Stimulated activated CD8-positive, alpha-beta memory T cell treated with anti-CD3 and anti-CD28 coated beads, Interleukin-4, amount 100 ng/mL, for 24 hours (primary cell): ENCODE measurements around the gene SPRED2.

ENCODE experiments used
- DNase-seq: peaks from one replicate; pipeline ENCODE4 v3.0.0-alpha.2; 2020; ENCODE audit warnings: low read depth

SPRED2 gene

DNA sequence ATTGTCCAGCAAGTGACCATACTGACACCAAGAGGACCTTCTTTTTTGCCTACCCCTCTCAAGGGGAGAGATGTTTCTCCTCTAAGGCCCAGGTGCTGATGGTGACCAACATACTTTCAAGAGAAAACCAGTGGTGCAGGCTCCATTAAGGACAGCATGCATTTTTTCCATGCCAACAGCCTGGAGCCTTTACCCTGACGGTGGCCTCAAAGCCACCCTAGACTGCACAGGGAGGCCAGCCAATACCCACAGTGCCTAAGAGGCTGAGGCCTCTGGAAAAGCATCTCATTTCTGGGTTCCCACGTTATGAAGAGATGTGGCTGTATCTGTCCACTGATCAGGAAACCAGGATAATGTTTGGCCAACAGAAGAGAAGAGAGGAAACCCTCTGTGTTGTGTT is 19.3 kb downstream of the SPRED2 start:
- no peak for DNase-seq

DNA sequence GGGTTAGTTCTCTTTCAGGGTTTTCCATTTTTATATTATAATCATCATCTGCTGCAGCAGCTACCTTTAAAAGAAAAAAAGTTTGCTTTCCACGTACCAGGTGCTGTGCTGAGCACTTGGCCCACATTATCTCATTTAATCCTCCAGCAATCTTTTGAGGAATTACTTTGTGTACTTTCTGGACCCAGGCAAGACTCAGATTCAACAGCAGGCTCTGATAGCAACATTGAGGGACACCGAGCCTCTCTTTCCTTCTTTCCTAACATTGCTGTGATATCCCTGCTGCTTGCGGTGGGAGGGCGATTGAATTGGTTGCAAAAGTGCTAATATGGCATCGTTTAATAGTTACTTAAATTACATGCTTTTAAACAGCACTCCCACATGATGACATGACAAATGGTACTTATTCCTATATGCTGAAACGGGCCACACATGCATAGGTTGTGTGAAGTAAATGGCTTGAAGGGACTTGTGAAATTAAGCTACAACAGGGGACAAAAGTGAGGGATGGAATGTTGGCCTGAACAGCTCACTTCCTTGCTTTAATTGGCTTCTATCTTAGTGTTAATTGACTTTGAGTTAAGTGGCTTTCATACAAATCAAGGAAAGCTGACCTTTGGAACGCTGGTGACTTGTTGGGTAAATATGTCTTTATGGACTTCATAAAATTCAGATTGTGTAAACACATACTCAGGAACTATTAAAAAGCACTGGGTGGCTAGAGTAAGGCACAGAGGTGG is 21.2 kb downstream of the SPRED2 start:
- DNase-seq, result no peak

DNA sequence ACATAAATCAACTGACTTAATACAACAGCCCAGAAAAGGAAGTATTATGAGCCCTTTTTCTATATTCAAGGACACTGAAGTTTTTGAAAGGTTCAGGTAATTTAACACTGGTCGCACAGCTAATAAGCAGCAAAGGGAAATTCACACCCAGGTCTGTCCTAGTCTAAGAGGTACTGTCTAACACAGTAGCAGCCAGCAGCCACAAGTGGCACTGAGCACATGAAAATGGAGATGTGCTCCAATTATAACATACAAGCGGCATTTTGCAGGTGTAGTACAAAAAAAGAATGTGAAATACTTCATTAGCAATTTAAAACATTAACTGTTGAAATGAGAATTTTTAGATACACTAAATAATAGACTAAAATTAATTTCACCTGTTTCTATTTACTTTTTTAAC is 23.4 kb downstream of the SPRED2 start:
- no peak for DNase-seq

DNA sequence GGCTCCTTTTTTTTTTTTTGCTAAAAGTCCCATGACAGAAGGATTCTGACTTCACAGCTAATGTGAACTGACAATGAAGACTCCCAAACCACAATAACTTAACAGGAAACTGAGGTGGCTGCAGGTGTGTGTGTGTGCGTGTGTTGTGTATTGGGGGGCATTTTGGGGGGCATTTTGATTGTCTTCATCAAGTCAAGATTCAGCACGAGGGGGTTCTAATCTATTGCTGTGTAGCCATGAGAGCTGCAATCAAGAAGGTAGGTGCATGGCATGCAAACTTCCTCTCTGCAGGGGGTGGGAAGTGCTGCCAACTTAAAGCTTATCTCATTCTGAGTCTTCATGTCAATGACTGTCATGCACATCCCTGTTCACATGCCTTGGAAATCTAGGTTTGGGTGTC is 25.2 kb downstream of the SPRED2 start:
- no peak for DNase-seq

DNA sequence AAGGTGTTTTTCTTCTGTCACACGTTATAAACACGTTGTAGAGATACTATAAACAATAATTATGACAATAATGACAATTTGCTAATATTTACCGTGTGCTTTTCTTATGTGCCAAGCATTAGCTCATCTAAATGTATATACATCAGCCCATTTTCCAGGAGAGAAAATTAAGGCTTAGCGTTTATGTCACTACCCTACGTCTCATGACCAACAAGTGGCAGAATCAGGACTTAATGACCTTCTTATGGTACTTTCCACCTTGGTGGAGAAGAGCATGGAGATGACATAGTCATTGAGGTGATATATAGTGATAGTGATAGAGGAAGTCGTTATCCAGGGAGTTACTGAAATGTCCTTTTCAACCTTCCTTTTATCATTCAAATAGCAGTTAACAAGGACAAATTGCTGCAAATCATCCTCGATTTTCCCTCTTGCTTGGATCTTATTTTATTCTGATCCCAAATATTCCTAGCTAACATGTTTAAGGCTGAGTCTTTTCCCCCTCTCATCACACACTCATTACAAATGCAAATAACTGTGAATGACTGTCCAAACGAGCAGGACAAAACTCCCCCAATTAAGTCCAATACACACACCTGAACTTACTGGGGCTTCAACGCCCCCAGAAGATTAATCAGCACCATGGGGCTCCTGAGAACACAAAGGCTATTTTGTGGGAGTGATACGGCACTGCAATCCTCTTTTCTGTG is 27.3 kb downstream of the SPRED2 start:
- DNase-seq, result no peak

DNA sequence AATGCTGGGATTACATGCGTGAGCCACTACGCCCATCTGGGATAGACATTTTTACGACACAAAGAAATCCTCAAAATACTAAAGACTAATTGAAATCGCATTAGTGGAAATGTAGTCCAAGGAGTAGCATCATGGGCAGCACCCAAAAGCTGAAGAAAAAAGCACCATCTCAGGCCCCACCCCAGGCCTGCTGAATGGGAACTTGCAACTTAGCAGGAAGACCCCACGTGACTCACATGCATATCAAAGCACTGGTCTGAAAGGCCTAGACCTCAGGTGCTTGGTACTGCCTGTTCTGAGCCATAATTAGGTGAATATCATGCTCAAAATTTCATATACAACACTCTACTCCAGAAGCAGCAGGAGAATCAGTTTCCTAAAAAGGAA is 28.9 kb downstream of the SPRED2 start:
- no peak for DNase-seq

DNA sequence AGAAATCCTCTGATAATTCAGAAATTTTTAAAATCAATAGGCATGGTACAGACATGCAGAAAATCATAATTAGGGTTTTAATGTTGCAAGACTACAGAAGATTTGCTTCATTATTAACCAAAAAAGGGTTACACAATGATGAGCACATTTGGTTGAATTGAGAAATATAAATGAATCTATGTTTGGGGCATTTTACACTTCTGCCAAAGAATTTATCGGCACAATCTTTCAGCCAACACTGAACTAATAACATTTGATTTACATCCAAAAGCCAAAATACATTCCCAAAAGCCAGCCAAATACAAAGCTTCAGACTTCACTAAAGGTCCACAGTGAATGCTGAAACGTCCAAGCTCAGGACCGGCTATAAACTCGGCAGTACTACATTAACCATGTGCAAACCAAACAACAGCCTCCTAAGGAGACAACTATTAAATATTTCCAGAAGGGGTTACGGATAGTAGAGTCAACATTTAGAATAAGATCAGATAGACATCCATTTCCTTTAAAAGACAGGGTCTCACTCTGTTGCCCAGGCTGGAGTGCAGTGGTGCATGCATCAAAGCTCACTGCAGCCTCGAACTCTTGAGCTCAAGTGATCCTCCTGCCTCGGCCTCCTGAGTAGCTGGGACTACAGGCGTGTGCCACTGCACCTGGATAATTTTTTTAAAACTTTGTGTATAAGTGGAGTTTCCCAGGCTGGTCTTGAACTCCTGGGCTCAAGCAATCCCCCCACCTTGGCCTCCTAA is 29.4 kb downstream of the SPRED2 start:
- no peak for DNase-seq

DNA sequence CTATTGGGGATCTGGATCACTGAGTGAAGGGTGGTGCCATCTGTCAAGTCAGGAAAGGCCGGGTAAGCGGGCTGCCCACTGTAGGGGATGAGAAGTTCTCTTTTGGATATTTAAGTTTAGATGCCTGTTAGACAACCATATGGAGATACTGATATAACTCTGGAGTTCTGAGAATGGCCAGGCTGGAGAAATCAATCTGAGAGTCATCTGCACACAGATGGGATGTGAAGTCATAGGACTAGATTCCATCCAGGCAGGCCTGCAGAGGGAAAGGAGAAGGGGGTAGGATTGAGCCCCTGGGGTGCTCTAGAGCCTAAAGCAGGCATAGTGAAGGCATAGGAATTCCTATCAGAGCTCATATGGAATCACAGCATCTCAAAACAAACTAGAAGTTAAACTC is 30.1 kb downstream of the SPRED2 start:
- DNase-seq, result no peak

DNA sequence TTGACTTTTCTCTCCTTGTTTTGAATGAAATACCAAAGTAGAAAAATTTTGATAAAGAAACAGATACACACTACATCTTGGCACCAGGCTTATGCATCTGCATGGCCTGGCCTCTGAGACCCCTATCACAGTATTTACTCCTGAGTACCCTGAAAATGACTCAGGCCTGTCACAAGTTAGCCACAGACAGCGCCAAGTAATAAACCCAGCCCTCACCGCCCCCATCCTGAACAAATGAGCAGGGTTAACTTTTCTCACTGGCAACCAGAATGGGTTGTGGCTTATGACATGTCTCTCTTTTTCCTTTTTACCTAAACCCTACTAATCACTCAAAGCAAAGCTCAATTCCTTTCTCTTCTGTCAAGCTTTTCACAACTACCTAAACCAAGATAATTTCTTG is 35.3 kb downstream of the SPRED2 start:
- DNase-seq, result peak; percentile 19

DNA sequence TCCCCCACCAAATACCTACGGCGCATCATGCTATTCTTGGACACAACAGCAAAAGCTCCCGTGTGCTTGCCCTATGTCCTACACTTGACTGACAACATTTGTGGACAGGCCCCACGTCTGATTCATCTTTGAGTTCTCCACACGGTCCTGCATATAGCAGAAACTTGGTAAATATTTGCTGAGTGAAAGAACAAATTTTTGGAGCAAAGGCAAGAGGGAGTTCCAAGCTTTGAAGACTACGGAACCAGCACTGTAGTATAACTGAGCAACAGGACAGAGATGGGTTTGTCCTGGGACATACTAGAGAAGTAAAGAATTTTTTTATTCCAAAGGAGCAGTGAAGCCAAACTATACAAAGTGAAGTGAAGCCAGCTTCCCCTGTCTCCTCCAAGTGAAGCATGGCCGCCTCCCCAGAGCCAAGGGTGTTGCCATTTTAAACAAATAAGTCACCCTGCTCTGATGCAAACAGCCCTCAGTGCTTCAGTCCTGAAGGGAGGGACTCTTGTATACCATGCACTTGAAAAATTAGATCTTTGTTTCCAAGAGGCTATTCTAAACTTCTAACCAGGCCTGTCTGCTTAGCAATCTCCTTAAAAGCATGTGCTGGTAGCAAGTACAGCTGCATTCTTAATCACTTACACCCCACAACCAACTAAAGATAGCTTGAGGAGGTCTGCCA is 35.9 kb downstream of the SPRED2 start:
- DNase-seq, result no peak

DNA sequence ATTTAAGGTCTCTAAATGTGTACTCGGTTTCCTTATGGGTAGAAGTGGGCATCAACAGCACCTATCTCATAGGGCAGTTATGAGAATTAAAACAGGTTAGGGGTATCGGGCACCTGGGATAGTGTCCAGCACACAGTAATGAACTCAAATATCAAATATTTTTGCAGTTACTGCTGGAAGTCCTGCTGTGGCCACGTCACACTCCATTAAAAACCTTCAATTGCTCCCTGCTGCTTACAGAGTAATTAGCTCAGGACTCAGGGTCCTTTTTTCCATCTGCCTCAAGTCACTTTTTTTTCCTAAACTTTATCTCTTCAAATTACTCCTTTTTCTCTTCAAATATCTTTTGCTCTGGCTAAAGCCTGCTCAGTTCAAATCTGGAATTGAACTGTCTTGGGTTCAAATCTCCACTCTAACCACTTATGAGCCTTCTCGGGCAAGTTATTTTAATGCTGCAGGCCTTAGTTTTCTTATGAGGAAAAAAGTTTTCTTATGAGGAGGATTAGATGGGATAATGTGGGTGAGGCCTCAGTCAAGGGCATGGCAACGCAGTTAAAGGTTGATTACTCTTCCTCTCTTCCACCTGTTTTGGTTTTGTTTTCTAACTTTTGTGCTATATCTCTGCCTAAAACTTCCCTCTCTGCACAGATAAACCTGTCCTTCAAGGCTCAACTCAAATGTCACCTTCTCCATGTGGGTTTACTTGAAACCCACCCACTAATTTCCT is 36.6 kb downstream of the SPRED2 start:
- DNase-seq, result no peak

DNA sequence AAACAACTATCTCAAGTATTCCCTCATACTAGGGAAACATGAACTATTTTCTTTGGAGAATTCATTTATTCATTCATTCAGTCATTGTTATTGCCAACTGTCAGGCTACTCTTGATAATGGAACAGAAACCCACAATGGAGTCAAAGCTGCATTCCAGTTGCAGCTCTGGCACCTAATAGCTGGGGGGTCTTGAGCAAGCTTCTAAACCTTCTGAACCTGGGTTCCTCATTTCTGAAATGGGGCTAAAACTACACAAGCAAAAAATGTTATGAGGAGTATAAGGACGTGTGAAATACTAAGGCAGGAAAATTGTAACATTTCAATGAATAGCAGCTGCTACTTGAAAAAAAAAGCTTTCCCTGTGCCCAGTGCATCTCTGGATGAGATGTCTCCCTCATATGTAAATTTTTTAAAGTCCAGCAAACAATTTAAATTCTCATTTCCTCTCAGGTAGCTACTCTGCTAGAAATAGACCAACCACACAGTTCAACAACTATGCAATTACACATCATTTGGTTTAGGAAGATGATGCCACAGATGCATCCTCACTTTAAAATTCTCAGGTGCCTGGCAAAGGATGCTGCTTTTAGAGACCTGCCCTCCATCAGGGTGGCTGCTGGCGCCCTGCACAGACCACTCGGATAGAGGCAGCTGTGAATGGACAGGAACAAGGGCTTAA is 38.5 kb downstream of the SPRED2 start:
- no peak for DNase-seq

DNA sequence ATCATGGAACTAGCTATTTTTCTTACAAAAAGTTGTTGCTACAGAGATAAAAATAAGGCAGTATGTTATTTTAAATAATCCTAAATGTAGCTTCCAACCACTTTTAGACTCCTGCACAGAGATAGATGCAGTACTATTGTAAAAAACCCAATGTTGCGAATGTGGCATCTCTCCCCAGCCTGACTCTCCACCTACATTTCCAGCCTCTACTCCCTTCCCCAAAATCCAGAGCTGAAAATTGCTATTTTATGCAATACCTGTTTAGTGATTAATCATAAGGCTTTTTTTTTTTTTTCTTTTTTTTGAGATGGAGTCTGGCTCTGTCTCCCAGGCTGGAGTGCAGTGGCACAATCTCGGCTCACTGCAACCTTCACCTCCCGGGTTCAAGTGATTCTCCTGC is 39.4 kb downstream of the SPRED2 start:
- no peak for DNase-seq

DNA sequence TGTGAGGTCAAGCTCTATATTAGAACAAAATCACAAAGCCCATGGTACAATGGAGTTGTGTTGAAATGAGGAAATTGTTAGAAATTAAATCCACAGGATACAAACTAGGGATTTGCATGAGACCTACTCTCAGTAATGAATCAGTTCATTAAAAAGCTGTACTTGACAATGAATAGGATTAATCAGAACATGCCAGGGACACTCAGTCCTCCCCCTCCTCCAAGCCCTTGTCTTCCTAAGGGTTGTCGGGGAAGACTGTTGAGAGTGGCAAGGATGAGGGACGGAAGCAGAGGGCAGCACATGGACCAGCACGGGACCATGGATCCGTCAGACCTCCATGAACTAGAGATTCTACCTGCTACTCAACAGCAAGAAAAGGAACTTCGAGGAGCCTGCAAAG is 39.8 kb downstream of the SPRED2 start:
- no peak for DNase-seq

DNA sequence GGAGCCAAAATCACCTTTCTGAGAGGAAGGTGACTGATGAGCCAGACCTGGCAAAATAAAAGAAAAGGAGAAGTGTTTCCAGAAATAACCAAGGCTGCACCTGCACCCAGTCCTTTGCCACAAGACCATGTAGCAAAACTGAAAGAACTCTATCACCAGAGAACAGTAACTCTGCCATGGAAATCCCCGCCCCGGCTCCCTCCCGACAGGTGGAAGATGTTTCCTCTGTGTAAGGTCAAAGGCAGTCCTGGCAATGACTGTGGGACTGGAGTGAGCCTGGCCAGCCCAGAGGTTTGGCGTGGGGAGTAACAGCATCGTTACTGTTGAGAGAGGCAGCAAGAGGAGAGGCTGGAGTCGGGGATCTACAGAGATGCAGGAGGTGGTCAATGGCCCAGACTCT is 42.3 kb downstream of the SPRED2 start:
- no peak for DNase-seq

DNA sequence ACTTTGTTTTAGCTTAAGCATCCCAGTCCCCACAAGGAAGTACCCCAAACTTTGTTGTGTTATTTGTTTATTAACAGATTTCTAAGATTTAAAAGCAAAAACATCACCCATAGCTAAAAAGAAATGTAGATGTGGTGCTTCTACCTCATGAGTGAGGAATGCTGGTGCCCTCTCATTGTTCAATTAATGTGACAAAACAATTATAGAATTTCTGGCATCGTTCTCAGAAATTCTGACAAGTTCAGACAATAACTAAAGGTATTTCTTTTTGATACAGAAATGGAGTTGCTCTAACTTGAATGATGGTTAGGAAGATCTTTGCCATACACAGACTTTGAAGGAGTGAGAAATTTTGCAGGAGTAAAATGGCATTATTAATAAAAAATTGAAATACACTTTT is 42.9 kb downstream of the SPRED2 start:
- DNase-seq, result no peak

DNA sequence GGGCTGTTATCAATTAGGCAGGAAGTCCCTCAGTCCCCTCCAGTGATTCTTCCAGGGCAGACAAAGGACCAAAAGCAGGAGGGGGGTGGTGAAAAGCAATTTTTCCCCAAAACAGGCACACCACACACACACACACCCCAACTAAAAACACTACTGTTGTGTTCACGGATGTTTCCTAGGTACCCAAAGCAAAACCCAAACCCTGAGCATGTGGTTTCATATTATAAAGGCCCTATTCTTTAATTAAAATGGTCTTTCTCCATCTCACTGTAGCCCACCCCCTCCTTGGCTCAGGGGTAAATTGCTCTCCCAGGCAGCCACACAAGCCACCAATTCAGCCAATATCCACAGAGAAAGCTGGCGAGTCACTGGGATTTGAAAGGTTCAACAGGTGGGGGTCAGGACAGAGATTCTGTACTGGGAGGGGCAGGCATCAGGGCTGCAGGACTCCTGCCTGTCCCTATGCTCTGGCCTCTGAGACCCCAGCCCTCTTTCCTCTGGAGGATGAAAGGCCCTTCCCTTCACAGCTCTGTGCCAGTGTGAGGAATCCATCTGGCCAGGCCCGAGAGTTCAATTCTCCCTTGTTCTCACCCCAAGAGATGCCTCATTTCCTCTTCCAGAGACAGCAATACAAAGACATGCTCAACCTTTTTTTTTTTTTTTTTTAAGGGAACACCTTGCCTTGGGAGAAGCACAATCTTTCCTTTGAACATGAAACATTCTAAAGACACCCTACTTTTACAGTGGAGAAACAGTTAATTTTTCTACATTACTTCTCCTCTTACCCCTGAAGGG is 43.6 kb downstream of the SPRED2 start:
- no peak for DNase-seq

DNA sequence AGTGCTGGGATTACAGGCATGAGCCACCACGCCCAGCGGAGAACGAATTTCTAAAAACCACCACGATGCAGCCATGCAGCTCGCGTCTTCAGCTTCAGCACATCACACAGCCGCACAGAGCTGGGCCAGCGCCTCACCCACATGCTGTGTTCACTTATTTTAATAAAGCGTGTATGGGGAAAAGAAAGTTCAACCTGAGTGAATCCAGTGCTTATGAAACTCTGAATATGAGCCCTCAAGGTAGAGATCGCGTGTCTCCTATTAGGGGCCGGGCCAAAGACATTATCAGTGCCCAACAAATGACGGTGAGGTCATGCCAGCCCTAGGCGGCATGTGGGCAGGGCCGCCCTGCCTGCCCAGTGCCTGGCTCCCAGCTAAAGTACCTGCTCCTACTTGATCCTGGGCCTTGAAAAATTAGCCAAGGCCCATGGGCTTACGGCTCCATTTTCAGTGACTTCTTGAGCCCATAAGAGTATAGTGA is 44.3 kb downstream of the SPRED2 start:
- no peak for DNase-seq

DNA sequence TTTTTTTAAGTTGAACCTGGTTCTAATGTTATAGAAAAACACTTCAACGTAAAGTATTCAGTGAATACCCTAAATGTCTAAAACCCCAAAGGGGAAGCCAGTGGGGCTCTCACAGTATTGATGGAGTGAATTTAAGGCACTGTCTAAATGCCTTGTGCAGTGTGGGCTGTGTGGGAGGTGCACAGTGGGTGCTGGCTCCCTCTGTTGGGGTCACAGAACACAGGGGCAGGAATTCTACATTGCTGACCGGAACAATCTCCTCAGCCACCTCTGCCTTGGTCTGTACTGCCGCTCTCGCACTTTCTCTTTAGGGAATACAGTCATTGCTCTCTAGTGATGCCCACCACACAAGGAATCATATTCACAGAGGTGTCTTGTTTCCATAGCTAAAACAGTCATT is 45.4 kb downstream of the SPRED2 start:
- no peak for DNase-seq

DNA sequence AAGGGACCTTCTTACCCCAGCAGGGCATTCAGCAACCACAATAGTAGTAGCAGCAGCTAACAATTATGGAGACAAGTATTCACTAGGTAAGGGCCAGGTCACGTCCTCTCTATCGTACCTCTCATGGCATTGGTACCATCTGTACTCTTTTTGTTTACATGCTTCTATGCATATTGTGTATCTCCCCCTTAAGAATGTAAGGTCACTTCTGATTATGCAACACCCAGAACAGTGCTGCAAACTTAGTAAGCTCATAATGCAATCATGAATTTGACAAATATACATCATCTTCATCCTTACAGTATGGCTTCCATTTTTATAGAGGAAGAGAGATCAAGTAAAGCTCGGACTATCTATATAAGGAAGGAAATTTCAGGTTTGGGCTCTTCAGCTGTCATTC is 46.1 kb downstream of the SPRED2 start:
- no peak for DNase-seq
